Measurements from ENCODE around the gene SYNPO2.

DNA sequence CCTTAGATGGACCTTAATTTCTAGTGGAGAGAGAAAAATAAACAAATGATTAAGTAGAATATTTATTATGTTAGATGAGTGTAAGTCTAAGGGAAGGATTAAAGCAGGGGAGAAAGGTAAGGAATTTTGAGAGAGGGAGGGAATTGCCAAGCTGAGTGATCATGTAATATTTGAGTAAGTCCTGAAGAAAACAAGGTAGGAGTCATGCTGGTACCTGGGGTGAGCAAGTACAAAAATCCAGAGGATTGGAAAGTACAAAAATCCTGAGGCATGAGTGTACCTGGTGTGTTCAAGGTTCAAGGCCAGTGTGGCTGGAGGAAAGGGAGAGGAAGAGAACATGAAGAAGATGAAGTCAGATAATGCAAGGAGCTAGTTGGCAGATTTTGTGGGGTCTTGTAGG is 159.8 kb downstream of the SYNPO2 start:
- TF ChIP-seq YY1 (IDR thresholded peaks at IDR 0.05; ENCODE audit: low read depth): no peak
- TF ChIP-seq, protein P1, sequence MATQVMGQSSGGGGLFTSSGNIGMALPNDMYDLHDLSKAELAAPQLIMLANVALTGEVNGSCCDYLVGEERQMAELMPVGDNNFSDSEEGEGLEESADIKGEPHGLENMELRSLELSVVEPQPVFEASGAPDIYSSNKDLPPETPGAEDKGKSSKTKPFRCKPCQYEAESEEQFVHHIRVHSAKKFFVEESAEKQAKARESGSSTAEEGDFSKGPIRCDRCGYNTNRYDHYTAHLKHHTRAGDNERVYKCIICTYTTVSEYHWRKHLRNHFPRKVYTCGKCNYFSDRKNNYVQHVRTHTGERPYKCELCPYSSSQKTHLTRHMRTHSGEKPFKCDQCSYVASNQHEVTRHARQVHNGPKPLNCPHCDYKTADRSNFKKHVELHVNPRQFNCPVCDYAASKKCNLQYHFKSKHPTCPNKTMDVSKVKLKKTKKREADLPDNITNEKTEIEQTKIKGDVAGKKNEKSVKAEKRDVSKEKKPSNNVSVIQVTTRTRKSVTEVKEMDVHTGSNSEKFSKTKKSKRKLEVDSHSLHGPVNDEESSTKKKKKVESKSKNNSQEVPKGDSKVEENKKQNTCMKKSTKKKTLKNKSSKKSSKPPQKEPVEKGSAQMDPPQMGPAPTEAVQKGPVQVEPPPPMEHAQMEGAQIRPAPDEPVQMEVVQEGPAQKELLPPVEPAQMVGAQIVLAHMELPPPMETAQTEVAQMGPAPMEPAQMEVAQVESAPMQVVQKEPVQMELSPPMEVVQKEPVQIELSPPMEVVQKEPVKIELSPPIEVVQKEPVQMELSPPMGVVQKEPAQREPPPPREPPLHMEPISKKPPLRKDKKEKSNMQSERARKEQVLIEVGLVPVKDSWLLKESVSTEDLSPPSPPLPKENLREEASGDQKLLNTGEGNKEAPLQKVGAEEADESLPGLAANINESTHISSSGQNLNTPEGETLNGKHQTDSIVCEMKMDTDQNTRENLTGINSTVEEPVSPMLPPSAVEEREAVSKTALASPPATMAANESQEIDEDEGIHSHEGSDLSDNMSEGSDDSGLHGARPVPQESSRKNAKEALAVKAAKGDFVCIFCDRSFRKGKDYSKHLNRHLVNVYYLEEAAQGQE (IDR thresholded peaks at IDR 0.05; ENCODE audit: low read depth): no peak
- TF ChIP-seq EP300 (IDR thresholded peaks at IDR 0.05; ENCODE audit: borderline replicate concordance): no peak
- TF ChIP-seq RAD21 (IDR thresholded peaks at IDR 0.05; ENCODE audit: low read depth): no peak
- TF ChIP-seq EGR1 (IDR thresholded peaks at IDR 0.05): no peak
- TF ChIP-seq TCF12 (IDR thresholded peaks at IDR 0.05; ENCODE audit: low read depth): no peak
- TF ChIP-seq, protein P2, sequence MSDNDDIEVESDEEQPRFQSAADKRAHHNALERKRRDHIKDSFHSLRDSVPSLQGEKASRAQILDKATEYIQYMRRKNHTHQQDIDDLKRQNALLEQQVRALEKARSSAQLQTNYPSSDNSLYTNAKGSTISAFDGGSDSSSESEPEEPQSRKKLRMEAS (IDR thresholded peaks at IDR 0.05): no peak
- no peak for TF ChIP-seq TEAD4 (IDR thresholded peaks at IDR 0.05)
- no peak for TF ChIP-seq ZBTB7A (IDR thresholded peaks at IDR 0.05; ENCODE audit: low read depth)
